H1 (cell line): Measurements from ENCODE around the gene BCAS3. TPM values are rescaled to one million over a fixed set of nuclear protein-coding genes. Genes with fewer than 3 reads are reported as not detected.

Experiments used
- CTCF ChIA-PET: fragments of 300-600 bp; sonication (Branson Sonifier 250); formaldehyde crosslinking; loops from one replicate; lab custom pipeline; 2021; ENCODE audit not compliant: partially characterized antibody; lab: Charles Lee
- POLR2A ChIA-PET: fragments of 300-600 bp; sonication (Branson Sonifier 250); formaldehyde crosslinking; loops from one replicate; lab custom pipeline; 2021; ENCODE audit warnings: inconsistent platforms; ENCODE audit not compliant: partially characterized antibody; lab: Charles Lee
- DNase-seq, 2 experiments: peaks; one replicate each; pipeline versions ENCODE4 v3.0.0 to v3.0.0-alpha.2; 2010 to 2022; ENCODE audit warnings: low spot score in 2 of 2, low read depth in 1 of 2, mixed read lengths in 1 of 2
- FAIRE-seq: peaks from 2 replicates; lab custom pipeline; 2011; peaks lifted over from hg19 to GRCh38; lab: Jason Lieb, UNC
- H2AFZ ChIP-seq: 2 replicates; pipeline ENCODE4 v1.8.1; 2012; ENCODE audit warnings: low read length, inconsistent platforms
- H2AK5ac ChIP-seq: 2 replicates; pipeline ENCODE4 v1.6.1; 2013; ENCODE audit warnings: low read depth, low read length
- H2BK120ac ChIP-seq: replicated peaks from 2 replicates; pipeline ENCODE3; 2013; ENCODE audit warnings: low read depth, low read length, inconsistent platforms
- H2BK12ac ChIP-seq: 2 replicates; pipeline ENCODE4 v1.6.1; 2013; ENCODE audit warnings: low read depth, low read length
- H2BK15ac ChIP-seq: 2 replicates; pipeline ENCODE4 v1.6.1; 2013; ENCODE audit warnings: low read length
- H2BK20ac ChIP-seq: 2 replicates; pipeline ENCODE4 v1.6.1; 2013; ENCODE audit warnings: low read length
- H2BK5ac ChIP-seq: 2 replicates; pipeline ENCODE4 v1.6.1; 2013; ENCODE audit warnings: low read depth, low read length
- H3K14ac ChIP-seq: 2 replicates; pipeline ENCODE4 v1.6.1; 2013; ENCODE audit warnings: inconsistent platforms; ENCODE audit not compliant: insufficient read length
- H3K18ac ChIP-seq: 2 replicates; pipeline ENCODE4 v1.6.1; 2013; ENCODE audit warnings: low read length; ENCODE audit errors: extremely low read depth
- H3K23ac ChIP-seq: 2 replicates; pipeline ENCODE4 v1.6.1; 2013; ENCODE audit warnings: inconsistent platforms; ENCODE audit not compliant: insufficient read length
- H3K23me2 ChIP-seq: 2 replicates; pipeline ENCODE4 v1.6.1; 2013; ENCODE audit warnings: low read depth, low read length
- H3K27ac ChIP-seq: 2 replicates; pipeline ENCODE4 v1.6.1; 2011; ENCODE audit warnings: low read depth, low read length, inconsistent platforms
- H3K27me3 ChIP-seq, 4 experiments: replicated peaks in 1 of 4; 1 replicate in 1 of 4; 2 replicates in 3 of 4; pipeline versions ENCODE4 v1.6.1 to v1.8.1; 2011 to 2013; ENCODE audit warnings: low read length in 3 of 4, mild to moderate bottlenecking in 3 of 4, inconsistent platforms in 2 of 4, mixed read lengths in 2 of 4, moderate library complexity in 1 of 4; ENCODE audit not compliant: control insufficient read depth in 3 of 4, insufficient read depth in 3 of 4; ENCODE audit errors: extremely low read depth in 1 of 4
- H3K36me3 ChIP-seq, 4 experiments: 2 replicates each; pipeline versions ENCODE4 v1.6.1 to v1.8.1; 2011 to 2013; ENCODE audit warnings: mild to moderate bottlenecking in 4 of 4, low read length in 3 of 4, moderate library complexity in 2 of 4, control low read depth in 1 of 4, inconsistent platforms in 1 of 4; ENCODE audit not compliant: insufficient read depth in 4 of 4, control insufficient read depth in 2 of 4
- H3K4ac ChIP-seq: replicated peaks from 2 replicates; pipeline ENCODE3; 2013; ENCODE audit warnings: low read length, low read depth, mixed read lengths, inconsistent platforms; ENCODE audit not compliant: insufficient read length
- H3K4me1 ChIP-seq, 4 experiments: replicated peaks in 1 of 4; 1 replicate in 1 of 4; 2 replicates in 3 of 4; pipeline versions ENCODE4 v1.6.1 to v1.8.1; 2011 to 2013; ENCODE audit warnings: low read length in 3 of 4, inconsistent platforms in 2 of 4, mixed read lengths in 1 of 4; ENCODE audit not compliant: insufficient read depth in 4 of 4, control insufficient read depth in 3 of 4
- H3K4me2 ChIP-seq, 2 experiments: 2 replicates each; pipeline versions ENCODE4 v1.6.1 to v1.8.1; 2011 to 2013; ENCODE audit warnings: low read depth in 2 of 2, low read length in 2 of 2, control low read depth in 1 of 2, inconsistent platforms in 1 of 2, mild to moderate bottlenecking in 1 of 2; ENCODE audit not compliant: insufficient read depth in 1 of 2
- H3K4me3 ChIP-seq, 4 experiments: fragments of 200-600, 300-600 bp in 1 of 4; sonication (generic), shearing (Covaris generic), sonication (Bioruptor Twin) in 1 of 4; 2 replicates each; pipeline versions ENCODE4 v1.5.1 to v1.8.1; 2011 to 2016; ENCODE audit warnings: low read length in 4 of 4, low read depth in 3 of 4, control low read depth in 2 of 4, inconsistent platforms in 2 of 4, mild to moderate bottlenecking in 2 of 4, mixed read lengths in 1 of 4, moderate library complexity in 1 of 4; ENCODE audit not compliant: insufficient read depth in 2 of 4; ENCODE audit errors: extremely low read depth in 1 of 4
- H3K56ac ChIP-seq: replicated peaks from 2 replicates; pipeline ENCODE3; 2013; ENCODE audit warnings: low read depth, mild to moderate bottlenecking, mixed read lengths, low read length, inconsistent platforms; ENCODE audit not compliant: insufficient read length
- H3K79me1 ChIP-seq: 2 replicates; pipeline ENCODE4 v1.6.1; 2013; ENCODE audit warnings: low read depth, low read length, control low read depth
- H3K79me2 ChIP-seq, 2 experiments: 2 replicates each; pipeline versions ENCODE4 v1.6.1 to v1.8.1; 2012 to 2013; ENCODE audit warnings: low read length in 2 of 2, mild to moderate bottlenecking in 2 of 2, inconsistent platforms in 1 of 2; ENCODE audit not compliant: insufficient read depth in 2 of 2, control insufficient read depth in 1 of 2
- H3K9ac ChIP-seq, 4 experiments: replicated peaks in 1 of 4; 1 replicate in 1 of 4; 2 replicates in 3 of 4; pipeline versions ENCODE4 v1.6.1 to v1.8.1; 2011 to 2013; ENCODE audit warnings: low read depth in 3 of 4, low read length in 3 of 4, control low read depth in 2 of 4, mild to moderate bottlenecking in 2 of 4, moderate library complexity in 2 of 4, inconsistent platforms in 1 of 4; ENCODE audit errors: extremely low read depth in 1 of 4
- H3K9me3 ChIP-seq, 2 experiments: 2 replicates each; pipeline versions ENCODE4 v1.6.1 to v1.8.1; 2012 to 2013; ENCODE audit warnings: mild to moderate bottlenecking in 2 of 2, moderate library complexity in 2 of 2, control low read depth in 1 of 2, inconsistent platforms in 1 of 2, low read depth in 1 of 2, low read length in 1 of 2, mixed read lengths in 1 of 2; ENCODE audit not compliant: insufficient read depth in 2 of 2
- H4K20me1 ChIP-seq, 2 experiments: replicated peaks in 1 of 2; 2 replicates each; pipeline versions ENCODE3 to v1.8.1; 2011 to 2013; ENCODE audit warnings: inconsistent platforms in 2 of 2, low read length in 2 of 2, mild to moderate bottlenecking in 1 of 2; ENCODE audit not compliant: insufficient read depth in 2 of 2, control insufficient read depth in 1 of 2
- H4K5ac ChIP-seq: 2 replicates; pipeline ENCODE4 v1.6.1; 2013; ENCODE audit warnings: low read length, low read depth, mixed read lengths, inconsistent platforms; ENCODE audit not compliant: insufficient read length
- H4K8ac ChIP-seq: 2 replicates; pipeline ENCODE4 v1.8.0; 2013; ENCODE audit warnings: mild to moderate bottlenecking, moderate library complexity, low read length, inconsistent platforms; ENCODE audit not compliant: insufficient read depth; ENCODE audit errors: extremely low read depth
- H4K91ac ChIP-seq: replicated peaks from 2 replicates; pipeline ENCODE3; 2013; ENCODE audit warnings: low read length, mixed read lengths, inconsistent platforms; ENCODE audit not compliant: insufficient read length
- ATF3 ChIP-seq: IDR thresholded peaks from 2 replicates; pipeline ENCODE4 v1.6.1; 2011; ENCODE audit warnings: low read depth, mild to moderate bottlenecking, low read length; ENCODE audit not compliant: insufficient read depth
- BRCA1 ChIP-seq: IDR thresholded peaks from 2 replicates; pipeline ENCODE4 v1.6.1; 2012; ENCODE audit warnings: low read depth, low read length, improper control_type of control experiment
- CTCF ChIP-seq, 3 experiments: IDR thresholded peaks; 1 replicate in 2 of 3; 2 replicates in 1 of 3; pipeline versions ENCODE4 v1.5.1 to v1.6.1; 2011; ENCODE audit warnings: low read length in 3 of 3, mild to moderate bottlenecking in 3 of 3, inconsistent platforms in 2 of 3, low read depth in 1 of 3, moderate library complexity in 1 of 3; ENCODE audit not compliant: insufficient read depth in 1 of 3; ENCODE audit errors: control extremely low read depth in 1 of 3
- EP300 ChIP-seq, 2 experiments: IDR thresholded peaks; 1 replicate in 1 of 2; 2 replicates in 1 of 2; pipeline ENCODE4 v1.6.1; 2011 to 2012; ENCODE audit warnings: low read depth in 2 of 2, low read length in 2 of 2, mild to moderate bottlenecking in 2 of 2, borderline replicate concordance in 1 of 2, inconsistent platforms in 1 of 2, moderate library complexity in 1 of 2
- RFX5 ChIP-seq: IDR thresholded peaks from 2 replicates; pipeline ENCODE4 v1.6.1; 2011; ENCODE audit warnings: low read depth, low read length, improper control_type of control experiment, borderline replicate concordance
- RNF2 ChIP-seq: fragments of 200-900, 300-1000 bp; sonication (generic); IDR thresholded peaks from 2 replicates; pipeline ENCODE4 v1.7.1; 2016; ENCODE audit warnings: borderline replicate concordance, low read depth, mild to moderate bottlenecking, antibody characterized with exemption, low read length; ENCODE audit not compliant: poor library complexity, severe bottlenecking; ENCODE audit errors: missing control alignments
- SP1 ChIP-seq: IDR thresholded peaks from 2 replicates; pipeline ENCODE4 v1.6.1; 2011; ENCODE audit warnings: low read depth, low read length
- TAF1 ChIP-seq: IDR thresholded peaks from 2 replicates; pipeline ENCODE4 v1.6.1; 2011; ENCODE audit warnings: mild to moderate bottlenecking, low read depth, low read length
- WGBS, 2 experiments: shearing (Covaris generic) in 1 of 2; methylation state at CpG; one replicate each; pipeline versions ENCODE4 v1.1.6 to v1.1.7; 2013 to 2015; ENCODE audit warnings: low lambda C conversion rate in 2 of 2, mixed read lengths in 2 of 2, inconsistent platforms in 1 of 2, low coverage in 1 of 2, missing lambda C conversion rate in 1 of 2; ENCODE audit not compliant: insufficient replicate concordance in 2 of 2, insufficient coverage in 1 of 2, insufficient read length in 1 of 2; ENCODE audit errors: extremely low coverage in 1 of 2, missing lambda C conversion rate in 1 of 2; 5-methylcytosine and 5-hydroxymethylcytosine counted together
- polyA plus RNA-seq, 7 experiments: library from polyadenylated mRNA; depleted of rRNA in 3 of 7; stranded (reverse) in 5 of 7; unstranded in 2 of 7; fragments of >200 nt in 5 of 7; fragments of 200-250 nt in 2 of 7; gene quantifications; 1 replicate in 5 of 7; 2 replicates in 1 of 7; 4 replicates in 1 of 7; pipeline versions ENCODE4 v1.2.1 to v1.2.3, GENCODE V29; 2011 to 2013; ENCODE audit warnings: missing spikeins in 2 of 7, mixed read lengths in 2 of 7
- total RNA-seq: library from RNA; stranded (reverse); fragmentation: NEBNext Ultra II Directional; extraction: Animal tissue kit (Norgen Biotek cat#: 25700); gene quantifications from 2 replicates; pipeline ENCODE4 v1.2.1, GENCODE V29; 2021

Gene BCAS3
- total and polyA plus RNA-seq, 2 of the 8 experiments (the other 6 are each of a cell fraction or from before 2014, with no cell fraction given): 9.9 to 13.3 TPM

DNA sequence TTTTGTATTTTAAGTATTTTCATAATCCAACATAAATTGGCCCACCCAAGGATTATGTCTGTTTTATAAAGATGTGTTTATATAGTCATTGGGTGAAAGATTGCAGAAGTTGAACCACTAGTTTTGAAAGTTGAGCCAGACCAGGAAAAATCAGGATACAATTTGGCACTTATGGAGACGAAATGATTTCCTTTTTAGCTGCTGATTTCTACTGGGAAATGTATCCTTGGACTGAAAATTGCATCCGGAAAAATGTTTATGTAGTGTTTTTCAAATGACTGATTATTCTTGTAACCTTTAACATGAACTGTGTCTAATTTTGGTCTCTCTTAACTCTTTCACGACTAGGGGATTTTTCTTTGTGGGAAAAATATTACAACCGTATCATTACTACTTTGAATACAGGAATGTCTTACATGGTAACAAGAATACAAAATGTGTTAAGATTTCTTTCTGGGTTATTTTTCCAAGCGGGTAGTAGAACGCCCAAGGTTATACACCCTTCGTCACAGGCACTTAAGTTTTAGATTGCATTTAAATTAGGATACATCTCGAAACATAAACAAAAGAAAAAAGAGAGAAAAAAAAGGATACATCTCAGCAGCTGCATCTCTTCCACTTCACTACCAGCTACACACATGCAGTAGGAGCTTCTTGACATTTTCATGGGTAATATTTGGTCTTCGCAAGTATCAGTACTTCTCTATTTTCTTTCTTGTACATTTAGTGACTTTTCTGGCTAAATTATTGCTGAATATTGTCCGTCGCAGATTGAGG lies 449.0 kb downstream of the BCAS3 start:
- H4K20me1 ChIP-seq: no peaks in the 10 kb centered on the region
- H3K79me1 ChIP-seq: no peaks in the 10 kb centered on the region
- H3K36me3 ChIP-seq: no peaks in the 10 kb centered on the region
- no peak overlapping the region for H3K4me3 ChIP-seq
- WGBS, 2 experiments: 91% methylated on average over 11 of the region's 11 CpGs; no CpG with 5 or more reads in 1 of the 2 experiments
- no peak overlapping the region for H2BK15ac ChIP-seq
- H2BK5ac ChIP-seq: no peak overlapping the region
- POLR2A ChIA-PET: no interaction called here
- H3K4ac ChIP-seq: no peak overlapping the region
- H3K4me1 ChIP-seq: no peaks in the 10 kb centered on the region
- H3K4me2 ChIP-seq: no peak overlapping the region
- H3K9ac ChIP-seq: no peak overlapping the region
- H3K14ac ChIP-seq: no peak overlapping the region
- no peaks in the 10 kb centered on the region for H3K27me3 ChIP-seq
- FAIRE-seq (no peak), DNase-seq (no peak)
- no peak overlapping the region for H4K8ac ChIP-seq
- no peaks in the 10 kb centered on the region for H3K9me3 ChIP-seq
- no peak overlapping the region for H2AK5ac ChIP-seq
- no peaks in the 10 kb centered on the region for H3K79me2 ChIP-seq
- CTCF ChIA-PET: interaction anchor here (0.7 kb wide), 1 partner anchor 235 kb away, joined by 3 read pairs; no protein-coding TSS in a partner anchor
- H4K91ac ChIP-seq: no peak overlapping the region
- no peak overlapping the region for H2AFZ ChIP-seq
- H4K5ac ChIP-seq: no peak overlapping the region
- H3K23me2 ChIP-seq: no peaks in the 10 kb centered on the region
- no peak overlapping the region for H3K27ac ChIP-seq
- H2BK12ac ChIP-seq: no peak overlapping the region
- no peak overlapping the region for H2BK120ac ChIP-seq
- H2BK20ac ChIP-seq: no peak overlapping the region
- H3K23ac ChIP-seq: no peak overlapping the region
- H3K18ac ChIP-seq: no peak overlapping the region
- no peak overlapping the region for H3K56ac ChIP-seq
- TF ChIP-seq SP1 (no peak), RNF2 (no peak), RFX5 (no peak), EP300 (IDR thresholded peaks at IDR 0.05; ENCODE audit: borderline replicate concordance in 1 of 2, low read depth in 2 of 2, low read length in 2 of 2) (no peak), TAF1 (no peak), ATF3 (no peak), BRCA1 (no peak), CTCF (IDR thresholded peaks at IDR 0.05; ENCODE audit: control extremely low read depth in 1 of 3, insufficient read depth in 1 of 3, low read depth in 1 of 3, low read length in 3 of 3) (no peak)
